Measurements from ENCODE around the gene CRYBB1.
"Not testable (repeated sequence)": the region's sequence is repeated elsewhere in the genome, so short reads cannot be mapped to it uniquely, and the experiment has no call there.

The CRYBB1 gene

DNA sequence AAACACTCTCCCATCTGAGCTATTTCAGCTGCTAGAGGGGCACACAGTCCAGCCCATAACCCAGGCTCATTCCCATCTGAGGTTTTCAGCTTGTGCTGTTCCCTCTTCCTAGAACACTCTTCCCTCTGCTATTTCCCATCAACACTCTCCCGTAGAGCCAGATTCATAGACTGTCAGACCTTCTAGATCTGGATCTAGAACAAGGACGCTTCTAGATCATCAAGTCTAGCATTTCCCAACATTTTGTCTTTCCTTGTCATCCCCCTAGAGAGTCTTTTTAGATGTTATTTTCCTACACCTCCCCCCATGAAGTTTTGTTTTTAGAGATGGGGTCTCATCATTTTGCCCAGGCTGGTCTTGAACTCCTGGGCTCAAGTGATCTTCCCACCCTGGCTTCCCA, 17.3 kb upstream of the CRYBB1 start:
- no peak for DNase-seq

- DNase-seq, result no peak
These were observed 16.4 kb upstream of the CRYBB1 start for GRCh38 chr22:26634189-26634588.

GRCh38 chr22:26632422-26633155, 14.8 kb upstream of the CRYBB1 start:
- DNase-seq, result no peak

GRCh38 chr22:26631282-26631681, 13.5 kb upstream of the CRYBB1 start:
- no peak for DNase-seq

GRCh38 chr22:26629988-26630761, 12.3 kb upstream of the CRYBB1 start:
- DNase-seq, result no peak

DNA sequence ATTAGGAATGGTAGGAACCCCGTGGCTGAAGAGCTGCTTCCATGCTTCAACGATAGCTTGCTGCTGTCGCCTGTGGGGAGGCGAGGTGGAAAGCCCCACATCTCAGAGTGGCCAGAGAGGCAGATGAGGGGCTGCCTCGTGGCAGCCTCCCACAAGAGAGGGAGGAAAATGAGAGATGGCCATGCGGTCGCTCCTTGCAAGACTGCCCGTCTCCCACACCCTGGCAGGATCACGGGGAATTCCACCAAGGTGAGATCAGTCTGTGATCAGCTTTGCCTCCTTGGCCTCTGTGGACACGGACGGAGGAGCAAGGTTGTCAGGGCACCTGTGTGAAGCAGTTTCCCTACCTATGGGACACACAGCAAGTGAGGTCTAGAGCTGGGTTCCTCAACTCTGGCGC, 7.0 kb upstream of the CRYBB1 start:
- DNase-seq, result no peak

DNA sequence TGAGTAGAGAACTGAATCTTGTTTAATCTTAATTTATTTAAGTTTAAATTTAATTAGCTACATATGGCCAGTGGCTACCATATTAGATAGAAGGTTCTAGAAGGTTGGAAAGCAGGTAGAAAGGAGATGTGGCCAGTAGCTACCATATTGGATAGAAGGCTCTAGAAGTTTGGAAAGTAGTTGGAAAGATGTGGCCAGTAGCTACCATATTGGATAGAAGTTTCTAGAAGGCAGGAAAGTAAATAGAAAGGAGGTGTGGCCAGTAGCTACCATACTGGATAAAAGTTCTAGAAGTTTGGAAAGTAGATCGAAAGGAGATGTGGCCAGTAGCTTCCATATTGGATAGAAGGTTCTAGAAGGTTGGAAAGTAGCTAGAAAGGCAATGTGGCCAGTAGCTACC, 6.2 kb upstream of the CRYBB1 start:
- no peak for DNase-seq

DNA sequence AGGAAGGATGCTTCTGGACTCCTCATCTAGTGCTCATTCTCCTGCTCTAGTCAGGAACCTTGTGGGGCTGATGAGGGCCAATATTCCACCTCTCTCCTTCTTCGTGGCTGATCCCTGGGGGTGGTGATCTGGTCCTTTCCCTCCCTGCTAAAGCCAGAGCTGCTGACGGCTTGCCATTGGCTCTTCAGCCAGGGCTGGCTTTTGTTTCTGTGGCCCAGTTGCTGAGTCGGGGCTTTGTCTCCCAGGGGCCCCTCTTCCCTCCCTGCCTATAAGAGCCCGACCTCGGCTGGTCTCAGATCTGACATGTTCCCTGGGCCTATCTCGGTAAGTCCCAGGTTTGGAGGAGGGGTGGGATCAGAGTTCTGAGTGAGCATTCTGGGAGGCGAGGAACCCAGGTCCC, 3.8 kb upstream of the CRYBB1 start, which contains the start of gene CRYBA4:
Gene CRYBA4 (plus strand): TSS at position 301 of the 400 bp plus-strand sequence. CDS start 634 bp downstream, outside the sequence.
- DNase-seq, result no peak

- no peak for DNase-seq
These were observed 2.4 kb upstream of the CRYBB1 start for GRCh38 chr22:26620197-26620596.

DNA sequence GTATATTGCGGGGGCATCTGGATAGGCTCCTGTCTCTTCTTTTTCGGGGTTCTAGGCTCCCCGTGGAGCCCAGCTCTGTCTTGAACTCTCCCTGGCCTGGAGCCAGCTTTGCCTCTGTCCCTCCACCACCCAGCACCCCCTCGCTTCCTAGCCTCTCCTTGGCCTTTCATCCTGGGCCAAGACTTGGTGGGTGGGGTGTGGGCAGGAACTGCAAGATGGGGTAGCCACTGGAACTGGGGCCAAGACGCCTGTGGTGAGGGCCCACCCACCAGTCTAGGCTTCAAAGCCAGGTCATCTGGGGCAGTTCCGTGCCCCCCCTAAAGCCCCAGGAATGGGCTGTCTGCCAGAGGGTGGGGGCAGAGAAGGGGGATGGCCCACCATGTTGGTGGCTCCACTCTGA, 1.7 kb upstream of the CRYBB1 start:
- no peak for DNase-seq

DNA sequence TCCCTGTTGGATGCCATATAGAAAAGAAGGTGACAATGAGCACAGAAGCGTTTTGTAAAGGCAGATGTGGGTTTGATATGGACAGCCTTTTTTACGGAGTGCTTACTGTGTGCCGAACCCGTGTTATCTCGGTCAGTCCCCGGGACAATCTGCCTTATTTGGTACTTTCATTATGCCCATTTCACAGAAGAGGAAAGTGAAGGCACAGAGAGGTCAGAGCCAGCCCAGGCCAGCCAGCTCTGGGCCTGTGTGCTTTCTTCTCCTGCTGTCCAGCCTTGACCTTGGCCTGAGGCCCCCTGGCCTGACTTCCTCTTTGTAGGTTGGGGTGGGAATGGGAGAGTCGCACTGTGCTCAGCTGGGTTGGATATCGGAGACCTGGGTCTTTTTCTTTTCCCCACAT, 628 bp upstream of the CRYBB1 start:
- no peak for DNase-seq

DNA sequence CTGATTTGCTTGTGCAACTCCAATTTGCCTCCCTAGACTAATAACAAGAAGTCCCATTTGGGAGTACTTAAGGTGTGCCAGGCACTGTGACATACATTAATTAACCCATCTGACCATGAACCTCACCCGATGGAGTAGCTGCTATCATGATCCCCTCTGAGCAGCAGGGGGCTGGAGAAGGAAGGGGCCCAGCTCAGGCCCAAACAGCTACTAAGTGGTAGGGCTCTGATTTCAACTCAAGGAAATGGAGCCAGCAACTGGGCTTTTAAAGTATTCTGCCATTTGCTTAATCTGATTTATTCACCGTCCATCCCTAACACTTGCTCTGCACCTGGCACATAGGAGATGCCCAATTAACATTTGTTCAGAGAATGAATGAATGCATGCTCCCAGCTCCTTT, 1.2 kb downstream of the CRYBB1 start:
- DNase-seq, result no peak

DNA sequence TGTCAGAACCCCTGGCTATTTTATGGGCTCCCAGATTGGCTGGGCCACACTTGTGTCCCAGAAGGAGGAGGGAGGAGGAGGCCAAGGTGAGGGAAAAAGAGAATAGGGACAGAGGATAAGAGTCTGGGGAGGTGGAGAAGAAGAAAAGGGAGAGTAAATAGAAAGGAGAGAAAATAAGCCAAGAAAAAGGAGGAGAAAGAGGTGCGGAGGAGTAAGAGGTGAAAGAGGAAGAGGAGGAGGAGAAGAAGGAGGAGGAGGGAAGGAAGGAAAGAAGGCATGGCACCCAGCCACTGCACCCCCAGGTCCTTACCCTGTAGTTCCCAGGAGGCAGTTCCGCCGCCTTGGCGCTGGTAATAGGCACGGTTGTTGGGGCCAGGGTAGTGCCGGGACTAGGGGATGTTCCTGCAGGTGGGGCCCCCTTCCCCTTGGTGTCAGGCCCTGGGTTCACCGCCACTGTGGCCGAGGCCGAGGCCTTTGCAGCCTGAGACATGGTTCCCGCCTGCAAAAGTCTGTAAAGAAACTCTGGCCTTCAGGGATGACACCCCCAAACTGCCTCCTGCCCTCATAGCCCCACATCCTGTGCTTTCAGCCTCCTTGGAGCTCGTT, 1.9 kb downstream of the CRYBB1 start:
- DNase-seq, result no peak

GRCh38 chr22:26615149-26615548, 2.7 kb downstream of the CRYBB1 start:
- DNase-seq, result no peak

DNA sequence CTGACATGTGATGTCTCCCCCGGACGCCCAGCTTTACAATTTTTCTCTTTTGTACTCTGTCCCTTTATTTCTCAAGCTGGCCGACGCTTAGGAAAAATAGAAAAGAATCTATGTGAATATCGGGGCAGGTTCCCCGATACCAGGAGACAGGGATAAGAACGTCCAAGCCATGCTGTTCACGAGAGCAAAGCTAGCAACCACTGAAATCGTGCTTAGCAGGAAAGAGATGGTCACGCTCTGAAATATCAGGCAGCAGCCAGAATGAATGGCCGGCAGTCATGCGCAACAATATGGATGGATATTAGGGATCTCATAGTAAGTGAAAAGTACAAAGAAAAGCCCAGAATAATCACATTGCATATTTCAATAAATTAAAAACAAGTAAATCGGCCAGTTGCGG, 3.5 kb downstream of the CRYBB1 start:
- DNase-seq, result no peak

GRCh38 chr22:26613753-26614152, 4.1 kb downstream of the CRYBB1 start:
- not testable (repeated sequence) for DNase-seq

DNA sequence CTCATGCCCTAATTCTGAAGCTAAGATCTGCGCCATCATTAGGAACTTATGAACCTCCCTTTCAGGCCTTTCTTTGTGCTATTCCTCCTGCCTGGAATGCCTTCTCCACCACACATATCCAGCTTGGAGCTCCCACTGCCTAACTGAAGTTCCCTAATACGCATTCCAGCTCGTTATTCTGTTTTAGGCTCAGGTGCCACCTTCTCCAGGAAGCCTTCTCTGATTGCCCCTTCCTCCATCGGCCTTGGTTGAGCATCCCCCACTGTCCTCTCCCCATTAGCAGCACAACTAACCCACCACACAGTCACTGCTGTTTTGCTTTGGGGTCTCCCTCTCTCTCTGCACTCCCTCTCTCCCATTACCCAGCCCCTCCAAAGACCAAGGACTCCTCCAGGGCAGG, 5.2 kb downstream of the CRYBB1 start:
- no peak for DNase-seq

DNA sequence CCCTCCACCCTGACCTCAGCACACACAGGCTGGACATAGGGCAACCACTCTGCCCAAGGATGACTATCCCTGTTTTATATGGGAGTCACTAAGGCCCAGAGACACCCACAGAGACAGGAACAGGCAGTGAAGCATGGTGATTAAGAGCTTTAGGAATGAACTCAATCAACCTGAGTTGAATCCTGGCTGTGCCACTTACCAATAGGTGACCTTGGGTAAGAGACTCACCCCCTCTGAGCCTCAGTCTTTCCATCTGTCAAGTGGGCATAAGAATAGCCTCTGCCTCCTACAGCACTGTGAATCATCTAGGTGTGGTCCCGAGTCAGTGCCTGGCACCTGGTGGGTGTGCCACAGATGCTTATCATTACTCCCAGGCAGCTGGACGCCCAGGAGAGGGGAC, 6.8 kb downstream of the CRYBB1 start:
- DNase-seq, result no peak

- DNase-seq, result no peak
These were observed 7.5 kb downstream of the CRYBB1 start for GRCh38 chr22:26610072-26610958.

DNA sequence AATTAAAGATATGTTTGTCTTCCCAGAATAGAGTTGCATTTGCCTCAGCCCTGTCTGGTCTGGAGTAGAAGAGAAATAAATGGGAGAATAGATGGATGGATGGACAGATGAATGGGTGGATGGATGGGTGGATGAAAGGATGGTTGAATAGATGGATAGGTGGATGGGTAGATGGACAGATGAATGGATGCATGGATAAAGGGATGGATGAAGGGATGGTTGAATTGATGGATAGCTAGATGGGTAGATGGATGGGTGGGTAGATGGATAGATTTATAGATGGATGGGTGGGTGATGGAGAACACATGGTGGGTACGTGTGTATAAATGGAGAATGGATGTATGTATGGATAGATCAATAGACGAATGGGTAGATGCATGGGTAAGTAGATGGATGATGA, 8.5 kb downstream of the CRYBB1 start:
- no peak for DNase-seq

DNA sequence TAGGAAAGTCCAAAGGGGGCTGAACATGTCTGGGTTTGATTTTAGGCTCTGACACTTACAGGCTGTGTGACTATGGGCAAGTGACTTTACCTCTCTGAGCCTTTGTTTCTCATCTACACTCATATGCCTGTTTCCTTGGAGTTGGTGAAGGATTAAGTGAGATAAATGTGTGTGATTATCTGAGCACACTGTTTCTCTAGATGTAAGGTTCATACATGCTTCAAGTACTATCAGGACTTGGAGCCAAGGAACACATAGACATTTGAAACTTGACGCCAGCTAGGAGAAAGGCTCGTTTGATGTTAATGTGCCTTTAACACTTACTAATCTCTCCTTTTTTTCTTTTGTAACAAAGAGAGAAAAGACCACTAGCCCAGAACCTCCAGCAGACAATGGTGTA, 9.7 kb downstream of the CRYBB1 start:
- DNase-seq, result no peak

GRCh38 chr22:26606611-26607010, 11.2 kb downstream of the CRYBB1 start:
- no peak for DNase-seq

DNA sequence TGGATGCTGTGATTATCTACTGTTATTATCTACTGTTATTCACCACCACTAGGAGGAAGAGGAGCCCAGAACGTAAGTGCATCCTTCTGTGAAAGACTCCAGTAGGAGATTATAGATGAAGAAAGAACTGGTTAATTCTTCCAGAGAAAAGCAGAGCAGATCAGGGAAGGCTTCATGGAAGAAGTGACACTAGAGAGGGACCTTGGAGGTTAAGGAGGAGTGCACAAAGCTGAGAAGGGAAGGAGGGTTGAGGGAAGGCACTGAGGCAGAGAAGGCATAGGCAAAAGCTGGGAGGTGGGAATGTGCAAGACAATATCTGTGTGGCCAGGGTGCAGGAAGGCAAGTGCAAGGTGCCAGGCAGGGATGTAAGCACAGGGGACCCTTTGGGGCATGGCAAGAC, 13.5 kb downstream of the CRYBB1 start:
- no peak for DNase-seq

Data from central memory CD4-positive, alpha-beta T cell (primary cell).